Right lobe of liver (tissue), 4 donors: ENCODE measurements around the gene SIK3.

Source experiments
- CTCF ChIP-seq, 4 donors: fragments of 200-600 bp in 3 of 4; fragments of 450-650 bp in 1 of 4; IDR thresholded peaks; one replicate each; pipeline versions ENCODE4 v1.5.1 to v1.8.0; 2016 to 2022; ENCODE audit warnings: antibody characterized with exemption in 4 of 4, mild to moderate bottlenecking in 2 of 4
- POLR2A ChIP-seq: fragments of 450-650 bp; IDR thresholded peaks from one replicate; pipeline ENCODE4 v1.6.1; 2017; ENCODE audit warnings: antibody characterized with exemption, mild to moderate bottlenecking
- donor health status: DM: no; HTN: no; CAD: no.
- donor health status: DM: no; HTN: no; CAD: no.
- donor health status: DM: no; HTN: yes; CAD: no.

- no peak for TF ChIP-seq CTCF (IDR thresholded peaks at IDR 0.05)
- peak; percentile 38 for TF ChIP-seq POLR2A
Observed at GRCh38 chr11:116833816-116834534, 264.3 kb downstream of the SIK3 start.
